GM18499 (cell line): ENCODE results near the gene BNIP3.
"Not testable (repeated sequence)": the region's sequence is repeated elsewhere in the genome, so short reads cannot be mapped to it uniquely, and the experiment has no call there.

ENCODE experiments used
- ATAC-seq: cut with Tn5 transposase; IDR thresholded peaks from one replicate; pipeline ENCODE4 v1.9.1; 2021; ENCODE audit warnings: moderate number of reproducible peaks; ENCODE audit not compliant: insufficient read depth, unreplicated experiment

BNIP3 gene

GRCh38 chr10:131959841-131960240 is 21.9 kb downstream of the BNIP3 start:
- ATAC-seq: no peak

GRCh38 chr10:131955591-131956340 is 26.0 kb downstream of the BNIP3 start:
- ATAC-seq: no peak

- ATAC-seq: no peak
These were observed 27.3 kb downstream of the BNIP3 start for GRCh38 chr10:131954356-131954965.

- ATAC-seq: not testable (repeated sequence)
These were observed 31.8 kb downstream of the BNIP3 start for GRCh38 chr10:131949908-131950307.

- no peak for ATAC-seq
These were observed 32.5 kb downstream of the BNIP3 start for GRCh38 chr10:131949041-131949862.

GRCh38 chr10:131948501-131948900 is 33.2 kb downstream of the BNIP3 start:
- no peak for ATAC-seq

- ATAC-seq: no peak
These were observed 33.9 kb downstream of the BNIP3 start for GRCh38 chr10:131947631-131948347.

- no peak for ATAC-seq
These were observed 34.8 kb downstream of the BNIP3 start for GRCh38 chr10:131946880-131947279.

GRCh38 chr10:131946321-131946751 is 35.4 kb downstream of the BNIP3 start:
- no peak for ATAC-seq

- ATAC-seq: no peak
These were observed 36.6 kb downstream of the BNIP3 start for GRCh38 chr10:131944976-131945695.

- no peak for ATAC-seq
These were observed 37.3 kb downstream of the BNIP3 start for GRCh38 chr10:131944412-131944811.

GRCh38 chr10:131943021-131943814 is 38.5 kb downstream of the BNIP3 start:
- no peak for ATAC-seq

- ATAC-seq: no peak
These were observed 39.3 kb downstream of the BNIP3 start for GRCh38 chr10:131942455-131942854.

GRCh38 chr10:131938681-131939080 is 43.0 kb downstream of the BNIP3 start:
- ATAC-seq: no peak

- ATAC-seq: no peak
These were observed 43.9 kb downstream of the BNIP3 start for GRCh38 chr10:131937836-131938235.

- no peak for ATAC-seq
These were observed 45.0 kb downstream of the BNIP3 start for GRCh38 chr10:131936736-131937135.

GRCh38 chr10:131936294-131936693 is 45.4 kb downstream of the BNIP3 start:
- ATAC-seq: no peak

GRCh38 chr10:131935260-131935659 is 46.5 kb downstream of the BNIP3 start:
- ATAC-seq: no peak

- no peak for ATAC-seq
These were observed 47.0 kb downstream of the BNIP3 start for GRCh38 chr10:131934769-131935168.
